Psoas muscle (tissue), 8 donors: ENCODE measurements around the gene PRUNE2. TPM values are rescaled to one million over a fixed set of nuclear protein-coding genes. Genes with fewer than 3 reads are reported as not detected.

Experiments
- ATAC-seq, 4 donors: fragments of 200-7000 bp; cut with Tn5 transposase; one replicate each; pipeline ENCODE4 v1.9.1; 2020; ENCODE audit warnings: moderate library complexity in 3 of 4, mild to moderate bottlenecking in 2 of 4
- DNase-seq, 2 donors: peaks; one replicate each; pipeline ENCODE4 v3.0.0-alpha.2; 2020
- H3K27ac ChIP-seq: fragments of 200-600 bp; one replicate; pipeline ENCODE4 v1.8.0; 2022
- H3K27me3 ChIP-seq, 3 donors: fragments of 200-600 bp in 1 of 3; one replicate each; pipeline versions ENCODE4 v1.6.1 to v1.8.0; 2013 to 2022; ENCODE audit warnings: low read length in 2 of 3, mild to moderate bottlenecking in 2 of 3, moderate library complexity in 1 of 3; ENCODE audit not compliant: insufficient read depth in 3 of 3
- H3K36me3 ChIP-seq, 2 donors: fragments of 200-600 bp in 1 of 2; one replicate each; pipeline versions ENCODE4 v1.6.1 to v1.8.0; 2013 to 2022; ENCODE audit warnings: low read depth in 1 of 2, mild to moderate bottlenecking in 1 of 2, moderate library complexity in 1 of 2; ENCODE audit not compliant: insufficient read depth in 1 of 2
- H3K4me1 ChIP-seq: fragments of 200-600 bp; one replicate; pipeline ENCODE4 v1.8.0; 2022
- H3K4me3 ChIP-seq: fragments of 200-600 bp; one replicate; pipeline ENCODE4 v1.8.0; 2022; ENCODE audit warnings: mild to moderate bottlenecking
- H3K9me3 ChIP-seq: fragments of 200-600 bp; one replicate; pipeline ENCODE4 v1.8.0; 2022
- CTCF ChIP-seq: fragments of 200-600 bp; IDR thresholded peaks from one replicate; pipeline ENCODE4 v1.8.0; 2022; ENCODE audit warnings: antibody characterized with exemption
- WGBS, 3 donors: extraction: QIAGEN DNeasy Blood & Tissue Kit; methylation state at CpG; one replicate each; pipeline versions ENCODE4 v1.1.6 to v1.1.7; 2013; 5-methylcytosine and 5-hydroxymethylcytosine counted together
- intact Hi-C, 2 donors: fragments of 100-400 bp; cut with DNase I; formaldehyde crosslinking; loops; one replicate each; pipeline versions ENCODE4 v1.11.0 to v1.14.2; 2022
- polyA plus RNA-seq, 3 donors: library from polyadenylated mRNA; stranded (reverse); fragments of 200-250 nt; gene quantifications; one replicate each; pipeline ENCODE4 v1.2.3, GENCODE V29; 2013
- total RNA-seq, 4 donors: library from RNA; stranded (reverse); fragmentation: NEBNext Ultra II Directional in 2 of 4; extraction: Animal tissue kit (Norgen Biotek cat#: 25700) in 2 of 4; gene quantifications; one replicate each; pipeline versions ENCODE4 v1.2.1 to v1.2.4, GENCODE V29; 2021 to 2023
- donor health status: healthy with polysubstance abuse.
- donor health status: DM: no; HTN: no; CAD: no; lungs with moderate emphysema.
- donor health status: Bipolar disorder and iron deficiency.
- donor health status: healthy.
- donor health status: DM: yes; HTN: yes; CAD: no.
- donor health status: DM: no; HTN: no; CAD: no.
- donor health status: DM: no; HTN: no; CAD: no.
- donor health status: DM: yes; HTN: yes; CAD: no.

Gene PRUNE2
- total and polyA plus RNA-seq, 7 donors = 1.2 to 79.9 (median 3.6) TPM

GRCh38 chr9:76576344-76576743 lies 329.6 kb downstream of the PRUNE2 start:
- Histone ChIP-seq H3K36me3 (no peaks in the 10 kb centered on the region), H3K4me1 (no peaks in the 10 kb centered on the region), H3K27me3 (no peaks in the 10 kb centered on the region), H3K9me3 (no peaks in the 10 kb centered on the region), H3K27ac (no peak overlapping the region), H3K4me3 (no peak overlapping the region)
- TF ChIP-seq CTCF = no peak
- no peak for DNase-seq
- 67 to 80% (median 76%) methylated on average over 5 of the region's 5 CpGs for WGBS, 3 donors
- intact Hi-C loops = no loop called here
- no peak for ATAC-seq

GRCh38 chr9:76575761-76576160 lies 330.2 kb downstream of the PRUNE2 start:
- no peak for ATAC-seq
- Histone ChIP-seq H3K9me3 (no peaks in the 10 kb centered on the region), H3K36me3 (no peaks in the 10 kb centered on the region), H3K27ac (no peak overlapping the region), H3K4me1 (no peaks in the 10 kb centered on the region), H3K4me3 (no peak overlapping the region), H3K27me3 (no peaks in the 10 kb centered on the region)
- no peak for DNase-seq
- intact Hi-C loops = no loop called here
- TF ChIP-seq CTCF = no peak
- 94 to 97% (median 95%) methylated on average over 2 of the region's 2 CpGs for WGBS, 3 donors

- TF ChIP-seq CTCF = no peak
- H3K27ac ChIP-seq = no peak overlapping the region
- no peaks in the 10 kb centered on the region for H3K27me3 ChIP-seq
- H3K4me3 ChIP-seq = no peak overlapping the region
- WGBS, 3 donors = 80 to 88% (median 87%) methylated on average over 9 of the region's 9 CpGs
- H3K9me3 ChIP-seq = peaks cover 3% of the 10 kb centered on the region
- intact Hi-C loops = no loop called here
- no peak for DNase-seq
- H3K36me3 ChIP-seq = no peaks in the 10 kb centered on the region
- H3K4me1 ChIP-seq = no peaks in the 10 kb centered on the region
- ATAC-seq = no peak
These were observed 331.8 kb downstream of the PRUNE2 start for GRCh38 chr9:76573905-76574760.

- Histone ChIP-seq H3K4me3 (no peak overlapping the region), H3K27ac (no peak overlapping the region), H3K36me3 (no peaks in the 10 kb centered on the region), H3K27me3 (no peaks in the 10 kb centered on the region), H3K9me3 (peaks cover 3% of the 10 kb centered on the region), H3K4me1 (no peaks in the 10 kb centered on the region)
- no peak for TF ChIP-seq CTCF
- no peak for DNase-seq
- intact Hi-C loops = no loop called here
- ATAC-seq = no peak
These were observed 332.5 kb downstream of the PRUNE2 start for GRCh38 chr9:76573408-76573807.

GRCh38 chr9:76572151-76572550 lies 333.8 kb downstream of the PRUNE2 start:
- H3K4me3 ChIP-seq = peak overlapping the region; percentile 57
- no peaks in the 10 kb centered on the region for H3K27me3 ChIP-seq
- no peaks in the 10 kb centered on the region for H3K4me1 ChIP-seq
- 88 to 98% (median 91%) methylated on average over 3 of the region's 3 CpGs for WGBS, 3 donors
- TF ChIP-seq CTCF = no peak
- no peaks in the 10 kb centered on the region for H3K36me3 ChIP-seq
- H3K27ac ChIP-seq = no peak overlapping the region
- ATAC-seq (no peak), DNase-seq (no peak)
- H3K9me3 ChIP-seq = peaks cover 3% of the 10 kb centered on the region
- intact Hi-C loops = no loop called here
